Measurements from ENCODE around the gene PRPF40A.

Gene PRPF40A

DNA sequence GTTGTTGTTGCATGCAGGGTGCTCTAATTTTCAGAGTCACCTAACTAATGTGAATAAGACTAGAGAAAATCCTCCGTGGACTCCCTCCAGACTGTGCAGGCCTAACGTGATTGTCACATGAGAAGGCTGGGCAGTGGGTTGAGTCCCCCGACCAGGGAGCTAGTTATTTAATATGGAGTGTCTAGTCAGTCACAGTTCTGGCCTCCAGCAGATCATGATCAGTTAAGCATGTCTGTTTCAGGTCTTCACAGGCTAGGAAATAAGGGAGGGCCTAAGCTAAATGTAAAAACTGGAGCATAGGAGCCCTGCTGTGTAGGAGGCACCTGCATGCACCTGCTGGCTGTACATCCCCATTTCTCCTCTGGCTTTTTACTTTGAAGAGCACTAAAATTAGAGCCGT, 86.8 kb downstream of the PRPF40A start:
- Histone ChIP-seq H3K9me3 (ENCODE audit: severe bottlenecking) (no peaks in the 10 kb centered on the region), H3K27me3 (ENCODE audit: insufficient read depth, poor library complexity, severe bottlenecking) (no peaks in the 10 kb centered on the region), H3K4me1 (ENCODE audit: insufficient read depth, poor library complexity, severe bottlenecking) (no peaks in the 10 kb centered on the region), H3K27ac (ENCODE audit: poor library complexity, severe bottlenecking) (no peak overlapping the region), H3K36me3 (ENCODE audit: low read depth) (peaks cover 62% of the 10 kb centered on the region), H3K4me3 (ENCODE audit: severe bottlenecking) (no peak overlapping the region)
- TF ChIP-seq, protein P1, sequence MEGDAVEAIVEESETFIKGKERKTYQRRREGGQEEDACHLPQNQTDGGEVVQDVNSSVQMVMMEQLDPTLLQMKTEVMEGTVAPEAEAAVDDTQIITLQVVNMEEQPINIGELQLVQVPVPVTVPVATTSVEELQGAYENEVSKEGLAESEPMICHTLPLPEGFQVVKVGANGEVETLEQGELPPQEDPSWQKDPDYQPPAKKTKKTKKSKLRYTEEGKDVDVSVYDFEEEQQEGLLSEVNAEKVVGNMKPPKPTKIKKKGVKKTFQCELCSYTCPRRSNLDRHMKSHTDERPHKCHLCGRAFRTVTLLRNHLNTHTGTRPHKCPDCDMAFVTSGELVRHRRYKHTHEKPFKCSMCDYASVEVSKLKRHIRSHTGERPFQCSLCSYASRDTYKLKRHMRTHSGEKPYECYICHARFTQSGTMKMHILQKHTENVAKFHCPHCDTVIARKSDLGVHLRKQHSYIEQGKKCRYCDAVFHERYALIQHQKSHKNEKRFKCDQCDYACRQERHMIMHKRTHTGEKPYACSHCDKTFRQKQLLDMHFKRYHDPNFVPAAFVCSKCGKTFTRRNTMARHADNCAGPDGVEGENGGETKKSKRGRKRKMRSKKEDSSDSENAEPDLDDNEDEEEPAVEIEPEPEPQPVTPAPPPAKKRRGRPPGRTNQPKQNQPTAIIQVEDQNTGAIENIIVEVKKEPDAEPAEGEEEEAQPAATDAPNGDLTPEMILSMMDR (IDR thresholded peaks at IDR 0.05; ENCODE audit: poor library complexity, severe bottlenecking): no peak
- ATAC-seq (ENCODE audit: low read depth) (no peak), DNase-seq (ENCODE audit: low spot score) (no peak)

DNA sequence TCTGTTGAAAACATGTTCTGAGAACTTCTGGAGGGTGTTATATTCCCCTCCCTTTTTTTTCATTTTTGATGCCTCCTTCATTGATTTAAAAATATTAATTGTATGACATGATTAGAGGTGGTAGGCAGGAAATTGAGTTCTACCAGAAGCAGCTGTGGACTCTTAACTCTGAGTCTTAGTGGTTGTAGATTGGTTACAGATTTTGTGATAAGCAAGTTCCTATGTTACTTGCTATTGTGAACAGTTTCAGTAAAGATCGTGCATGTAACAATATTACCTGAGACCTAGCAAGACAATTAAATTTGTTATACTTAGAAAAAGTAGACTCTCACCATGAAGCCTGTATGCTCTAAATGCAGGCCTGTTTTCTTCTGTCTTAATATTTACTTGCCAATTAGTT, 88.1 kb downstream of the PRPF40A start:
- DNase-seq (ENCODE audit: low spot score): no peak
- Histone ChIP-seq H3K27me3 (ENCODE audit: insufficient read depth, poor library complexity, severe bottlenecking) (no peaks in the 10 kb centered on the region), H3K9me3 (ENCODE audit: severe bottlenecking) (no peaks in the 10 kb centered on the region), H3K36me3 (ENCODE audit: low read depth) (peaks cover 63% of the 10 kb centered on the region), H3K4me3 (ENCODE audit: severe bottlenecking) (no peak overlapping the region), H3K27ac (ENCODE audit: poor library complexity, severe bottlenecking) (no peak overlapping the region), H3K4me1 (ENCODE audit: insufficient read depth, poor library complexity, severe bottlenecking) (no peaks in the 10 kb centered on the region)
- TF ChIP-seq, protein P1 (IDR thresholded peaks at IDR 0.05; ENCODE audit: poor library complexity, severe bottlenecking): no peak
- ATAC-seq (ENCODE audit: low read depth): no peak

DNA sequence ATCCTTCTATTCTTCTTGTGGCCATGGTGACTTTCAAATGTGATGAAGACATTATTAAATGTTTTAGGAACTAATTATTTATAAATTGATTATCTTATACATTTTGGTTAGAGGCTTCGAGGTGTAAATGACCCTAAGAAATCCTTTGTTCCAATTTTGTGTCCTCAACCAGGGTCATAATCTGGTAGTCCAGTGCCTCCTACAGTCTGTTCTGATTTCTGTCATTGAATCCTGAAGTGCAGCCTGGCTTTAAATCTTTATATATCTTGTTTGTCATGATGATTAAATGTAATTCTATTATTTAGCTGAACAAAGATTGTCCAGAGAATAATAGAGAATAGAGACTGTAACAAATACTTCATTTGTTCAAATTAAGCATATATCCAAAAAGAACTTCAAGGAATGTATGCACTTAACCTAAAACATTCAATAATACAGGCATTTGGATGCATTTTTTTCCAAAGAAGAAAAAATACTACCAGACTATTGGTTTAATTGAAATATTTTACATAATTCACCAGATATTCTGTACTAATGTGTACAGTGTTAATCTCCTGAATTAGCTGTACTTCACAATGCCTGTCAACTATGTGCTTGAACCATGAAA, 89.8 kb downstream of the PRPF40A start:
- Histone ChIP-seq H3K9me3 (ENCODE audit: severe bottlenecking) (no peaks in the 10 kb centered on the region), H3K4me1 (ENCODE audit: insufficient read depth, poor library complexity, severe bottlenecking) (no peaks in the 10 kb centered on the region), H3K36me3 (ENCODE audit: low read depth) (peaks cover 60% of the 10 kb centered on the region), H3K27me3 (ENCODE audit: insufficient read depth, poor library complexity, severe bottlenecking) (no peaks in the 10 kb centered on the region), H3K4me3 (ENCODE audit: severe bottlenecking) (no peak overlapping the region), H3K27ac (ENCODE audit: poor library complexity, severe bottlenecking) (no peak overlapping the region)
- DNase-seq (ENCODE audit: low spot score) (no peak), ATAC-seq (ENCODE audit: low read depth) (0 out of 3 replicates have a peak, but pooled peaks have one; percentile 35)
- TF ChIP-seq, protein P1 (IDR thresholded peaks at IDR 0.05; ENCODE audit: poor library complexity, severe bottlenecking): peak; percentile 61

DNA sequence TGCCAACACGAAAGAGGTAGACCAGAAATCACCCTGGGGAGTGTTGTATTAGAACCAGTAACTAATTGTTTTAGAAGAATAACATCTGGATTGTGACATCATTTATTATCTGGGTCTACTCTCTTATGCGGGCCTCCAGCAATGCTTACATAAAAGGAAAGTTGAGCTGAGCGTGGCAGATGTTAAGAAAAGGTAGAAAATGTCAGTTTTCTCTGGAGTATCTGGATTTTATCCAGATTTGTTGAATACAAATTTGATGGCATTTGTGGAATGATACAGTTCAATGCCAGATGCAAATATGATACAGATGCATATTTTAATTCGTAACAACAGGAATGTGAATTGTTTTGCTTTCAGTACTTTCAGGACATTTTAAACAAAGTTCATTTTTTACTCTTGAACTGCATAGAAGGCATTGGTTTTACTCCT, 90.3 kb downstream of the PRPF40A start:
- H3K36me3 ChIP-seq (ENCODE audit: low read depth): peaks cover 54% of the 10 kb centered on the region
- no peaks in the 10 kb centered on the region for H3K27me3 ChIP-seq (ENCODE audit: insufficient read depth, poor library complexity, severe bottlenecking)
- H3K4me1 ChIP-seq (ENCODE audit: insufficient read depth, poor library complexity, severe bottlenecking): no peaks in the 10 kb centered on the region
- H3K27ac ChIP-seq (ENCODE audit: poor library complexity, severe bottlenecking): no peak overlapping the region
- DNase-seq (ENCODE audit: low spot score): no peak
- no peaks in the 10 kb centered on the region for H3K9me3 ChIP-seq (ENCODE audit: severe bottlenecking)
- no peak overlapping the region for H3K4me3 ChIP-seq (ENCODE audit: severe bottlenecking)
- TF ChIP-seq, protein P1 (IDR thresholded peaks at IDR 0.05; ENCODE audit: poor library complexity, severe bottlenecking): no peak
- ATAC-seq (ENCODE audit: low read depth): no peak

DNA sequence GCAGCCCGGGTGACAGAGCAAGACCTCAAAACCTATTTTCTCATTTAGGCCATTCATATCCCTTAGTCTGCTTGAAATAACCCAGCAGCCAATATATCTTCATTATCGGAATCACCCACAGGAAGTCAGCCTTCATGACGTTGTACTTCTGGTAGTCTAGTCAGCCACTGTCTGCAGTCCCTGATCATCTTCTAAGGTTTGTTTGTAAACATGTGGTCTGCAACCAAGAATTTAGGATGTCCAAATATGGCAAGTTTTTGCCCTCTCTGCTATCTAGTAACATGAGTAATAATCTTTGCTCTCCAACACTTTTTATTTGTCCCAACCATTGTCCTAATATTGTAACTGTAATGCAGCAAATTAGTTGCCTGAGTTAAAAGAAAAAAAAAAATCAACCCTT, 92.5 kb downstream of the PRPF40A start:
- Histone ChIP-seq H3K9me3 (ENCODE audit: severe bottlenecking) (no peaks in the 10 kb centered on the region), H3K4me3 (ENCODE audit: severe bottlenecking) (no peak overlapping the region), H3K27me3 (ENCODE audit: insufficient read depth, poor library complexity, severe bottlenecking) (no peaks in the 10 kb centered on the region), H3K27ac (ENCODE audit: poor library complexity, severe bottlenecking) (no peak overlapping the region), H3K36me3 (ENCODE audit: low read depth) (peaks cover 53% of the 10 kb centered on the region), H3K4me1 (ENCODE audit: insufficient read depth, poor library complexity, severe bottlenecking) (no peaks in the 10 kb centered on the region)
- ATAC-seq (ENCODE audit: low read depth) (no peak), DNase-seq (ENCODE audit: low spot score) (no peak)
- TF ChIP-seq, protein P1 (IDR thresholded peaks at IDR 0.05; ENCODE audit: poor library complexity, severe bottlenecking): no peak
